OCI-LY1 (cell line): ENCODE measurements around the gene SNX7.

Experiments
- CTCF ChIP-seq: fragments of 200-600 bp; sonication (generic), shearing (Covaris generic); IDR thresholded peaks from 2 replicates; pipeline ENCODE4 v1.5.1; 2017; ENCODE audit warnings: mild to moderate bottlenecking, antibody characterized with exemption, low read length, moderate library complexity, mixed read lengths
- EZH2 ChIP-seq: fragments of 200-600 bp; sonication (generic), shearing (Covaris generic); IDR thresholded peaks from 2 replicates; pipeline ENCODE4 v1.8.0; 2017; ENCODE audit warnings: borderline replicate concordance, mixed run types, mild to moderate bottlenecking, antibody characterized with exemption, low read length, moderate library complexity, mixed read lengths

GRCh38 chr1:98681812-98682211, 20.3 kb downstream of the SNX7 start:
- TF ChIP-seq CTCF = no peak
- TF ChIP-seq EZH2 = no peak
